ENCODE results near the gene RPS29. TPM values are rescaled to one million over a fixed set of nuclear protein-coding genes. Genes with fewer than 3 reads are reported as not detected.

Gene RPS29
- total and polyA plus RNA-seq, 3 experiments from 2014 or later, result 1,908 to 8,830 (median 2,102) TPM

- H3K4me1 ChIP-seq (ENCODE audit: insufficient read depth, low read length), result no peaks in the 10 kb centered on the region
- peaks cover 0 to 3% (median 0%) of the 10 kb centered on the region in 5 donors for H3K9me3 Mint-ChIP-seq
- no peaks in the 10 kb centered on the region for H3K9me3 ChIP-seq (ENCODE audit: low read length)
- POLR2A ChIA-PET, result no interaction called here
- H3K27me3 ChIP-seq (ENCODE audit: insufficient read depth, low read length, poor library complexity, severe bottlenecking), result no peaks in the 10 kb centered on the region
- H3K36me3 ChIP-seq (ENCODE audit: insufficient read depth, low read length), result no peaks in the 10 kb centered on the region
- no peak overlapping the region for H3K4me3 ChIP-seq (ENCODE audit: low read length)
- no peaks in the 10 kb centered on the region for H3K4me1 Mint-ChIP-seq
- peaks cover 1 to 8% of the 10 kb centered on the region in 2 donors for H3K27me3 Mint-ChIP-seq
- no peak overlapping the region for H3K4me3 Mint-ChIP-seq
- CTCF ChIA-PET, result no interaction called here
- DNase-seq, result no peak
- H3K36me3 Mint-ChIP-seq, result peaks cover 0 to 4% (median 2%) of the 10 kb centered on the region in 3 donors
- no peak overlapping the region for H3K27ac Mint-ChIP-seq
- H3K27ac ChIP-seq (ENCODE audit: low read depth, low read length), result no peak overlapping the region
Measured at GRCh38 chr14:49559979-49560768, 26.0 kb downstream of the RPS29 start.

- H3K27me3 ChIP-seq (ENCODE audit: insufficient read depth, low read length, poor library complexity, severe bottlenecking), result no peaks in the 10 kb centered on the region
- no peak overlapping the region for H3K27ac Mint-ChIP-seq
- H3K36me3 ChIP-seq (ENCODE audit: insufficient read depth, low read length), result no peaks in the 10 kb centered on the region
- H3K4me1 ChIP-seq (ENCODE audit: insufficient read depth, low read length), result no peaks in the 10 kb centered on the region
- no peak overlapping the region for H3K27ac ChIP-seq (ENCODE audit: low read depth, low read length)
- ChIA-PET CTCF (no interaction called here), POLR2A (no interaction called here)
- no peaks in the 10 kb centered on the region for H3K4me1 Mint-ChIP-seq
- H3K4me3 ChIP-seq (ENCODE audit: low read length), result no peak overlapping the region
- H3K27me3 Mint-ChIP-seq, result peaks cover 0 to 3% of the 10 kb centered on the region in 2 donors
- no peak for DNase-seq
- H3K9me3 ChIP-seq (ENCODE audit: low read length), result no peaks in the 10 kb centered on the region
- no peaks in the 10 kb centered on the region for H3K36me3 Mint-ChIP-seq
- no peak overlapping the region for H3K4me3 Mint-ChIP-seq
- no peaks in the 10 kb centered on the region for H3K9me3 Mint-ChIP-seq
Measured at GRCh38 chr14:49553892-49554291, 32.3 kb downstream of the RPS29 start.

- H3K36me3 ChIP-seq (ENCODE audit: insufficient read depth, low read length), result no peaks in the 10 kb centered on the region
- H3K27me3 ChIP-seq (ENCODE audit: insufficient read depth, low read length, poor library complexity, severe bottlenecking), result no peaks in the 10 kb centered on the region
- Mint-ChIP-seq H3K36me3 (no peaks in the 10 kb centered on the region), H3K27ac (no peak overlapping the region), H3K4me1 (no peaks in the 10 kb centered on the region), H3K4me3 (no peak overlapping the region), H3K9me3 (no peaks in the 10 kb centered on the region), H3K27me3 (peaks cover 0 to 3% of the 10 kb centered on the region in 2 donors)
- ChIA-PET CTCF (no interaction called here), POLR2A (no interaction called here)
- no peaks in the 10 kb centered on the region for H3K4me1 ChIP-seq (ENCODE audit: insufficient read depth, low read length)
- H3K27ac ChIP-seq (ENCODE audit: low read depth, low read length), result no peak overlapping the region
- DNase-seq, result no peak
- H3K4me3 ChIP-seq (ENCODE audit: low read length), result no peak overlapping the region
- no peaks in the 10 kb centered on the region for H3K9me3 ChIP-seq (ENCODE audit: low read length)
Measured at GRCh38 chr14:49553106-49553505, 33.1 kb downstream of the RPS29 start.

- H3K9me3 Mint-ChIP-seq, result peaks cover 0 to 1% (median 0%) of the 10 kb centered on the region in 5 donors
- Histone ChIP-seq H3K4me3 (ENCODE audit: low read length) (no peak overlapping the region), H3K9me3 (ENCODE audit: low read length) (no peaks in the 10 kb centered on the region), H3K27me3 (ENCODE audit: insufficient read depth, low read length, poor library complexity, severe bottlenecking) (no peaks in the 10 kb centered on the region), H3K4me1 (ENCODE audit: insufficient read depth, low read length) (no peaks in the 10 kb centered on the region), H3K36me3 (ENCODE audit: insufficient read depth, low read length) (no peaks in the 10 kb centered on the region), H3K27ac (ENCODE audit: low read depth, low read length) (no peak overlapping the region)
- H3K4me1 Mint-ChIP-seq, result no peaks in the 10 kb centered on the region
- peaks cover 0 to 3% of the 10 kb centered on the region in 2 donors for H3K27me3 Mint-ChIP-seq
- POLR2A ChIA-PET, result no interaction called here
- CTCF ChIA-PET, result no interaction called here
- no peak overlapping the region for H3K4me3 Mint-ChIP-seq
- no peak overlapping the region for H3K27ac Mint-ChIP-seq
- no peaks in the 10 kb centered on the region for H3K36me3 Mint-ChIP-seq
- no peak for DNase-seq
Measured at GRCh38 chr14:49551569-49551968, 34.6 kb downstream of the RPS29 start.

- no peak overlapping the region for H3K27ac ChIP-seq (ENCODE audit: low read depth, low read length)
- H3K9me3 Mint-ChIP-seq, result peaks cover 0 to 1% (median 0%) of the 10 kb centered on the region in 5 donors
- no peaks in the 10 kb centered on the region for H3K36me3 ChIP-seq (ENCODE audit: insufficient read depth, low read length)
- H3K4me3 Mint-ChIP-seq, result no peak overlapping the region
- no peak for DNase-seq
- no peak overlapping the region for H3K27ac Mint-ChIP-seq
- CTCF ChIA-PET, result no interaction called here
- H3K27me3 Mint-ChIP-seq, result peaks cover 0 to 3% of the 10 kb centered on the region in 2 donors
- H3K27me3 ChIP-seq (ENCODE audit: insufficient read depth, low read length, poor library complexity, severe bottlenecking), result no peaks in the 10 kb centered on the region
- POLR2A ChIA-PET, result no interaction called here
- no peaks in the 10 kb centered on the region for H3K4me1 ChIP-seq (ENCODE audit: insufficient read depth, low read length)
- no peaks in the 10 kb centered on the region for H3K9me3 ChIP-seq (ENCODE audit: low read length)
- no peaks in the 10 kb centered on the region for H3K36me3 Mint-ChIP-seq
- no peaks in the 10 kb centered on the region for H3K4me1 Mint-ChIP-seq
- no peak overlapping the region for H3K4me3 ChIP-seq (ENCODE audit: low read length)
Measured at GRCh38 chr14:49550286-49551184, 35.6 kb downstream of the RPS29 start.

GRCh38 chr14:49549881-49550280 lies 36.3 kb downstream of the RPS29 start:
- no peaks in the 10 kb centered on the region for H3K4me1 ChIP-seq (ENCODE audit: insufficient read depth, low read length)
- peaks cover 0 to 3% of the 10 kb centered on the region in 2 donors for H3K27me3 Mint-ChIP-seq
- H3K4me3 ChIP-seq (ENCODE audit: low read length), result no peak overlapping the region
- POLR2A ChIA-PET, result no interaction called here
- no peak overlapping the region for H3K27ac Mint-ChIP-seq
- no peaks in the 10 kb centered on the region for H3K36me3 Mint-ChIP-seq
- no peaks in the 10 kb centered on the region for H3K36me3 ChIP-seq (ENCODE audit: insufficient read depth, low read length)
- no peak overlapping the region for H3K27ac ChIP-seq (ENCODE audit: low read depth, low read length)
- no peak overlapping the region for H3K4me3 Mint-ChIP-seq
- H3K9me3 ChIP-seq (ENCODE audit: low read length), result no peaks in the 10 kb centered on the region
- H3K27me3 ChIP-seq (ENCODE audit: insufficient read depth, low read length, poor library complexity, severe bottlenecking), result no peaks in the 10 kb centered on the region
- CTCF ChIA-PET, result no interaction called here
- H3K9me3 Mint-ChIP-seq, result peaks cover 0 to 1% (median 0%) of the 10 kb centered on the region in 5 donors
- no peak for DNase-seq
- no peaks in the 10 kb centered on the region for H3K4me1 Mint-ChIP-seq

GRCh38 chr14:49549446-49549845 lies 36.7 kb downstream of the RPS29 start:
- POLR2A ChIA-PET, result no interaction called here
- Histone ChIP-seq H3K36me3 (ENCODE audit: insufficient read depth, low read length) (no peaks in the 10 kb centered on the region), H3K4me1 (ENCODE audit: insufficient read depth, low read length) (no peaks in the 10 kb centered on the region), H3K27ac (ENCODE audit: low read depth, low read length) (no peak overlapping the region), H3K4me3 (ENCODE audit: low read length) (no peak overlapping the region), H3K27me3 (ENCODE audit: insufficient read depth, low read length, poor library complexity, severe bottlenecking) (no peaks in the 10 kb centered on the region), H3K9me3 (ENCODE audit: low read length) (no peaks in the 10 kb centered on the region)
- DNase-seq, result no peak
- no peaks in the 10 kb centered on the region for H3K4me1 Mint-ChIP-seq
- H3K27me3 Mint-ChIP-seq, result peaks cover 0 to 3% of the 10 kb centered on the region in 2 donors
- no peaks in the 10 kb centered on the region for H3K36me3 Mint-ChIP-seq
- H3K4me3 Mint-ChIP-seq, result no peak overlapping the region
- CTCF ChIA-PET, result no interaction called here
- H3K9me3 Mint-ChIP-seq, result peaks cover 0 to 1% (median 0%) of the 10 kb centered on the region in 5 donors
- H3K27ac Mint-ChIP-seq, result no peak overlapping the region

GRCh38 chr14:49546766-49547165 lies 39.4 kb downstream of the RPS29 start:
- Mint-ChIP-seq H3K4me1 (no peaks in the 10 kb centered on the region), H3K9me3 (peaks cover 0 to 5% (median 0%) of the 10 kb centered on the region in 5 donors), H3K36me3 (peaks cover 0 to 4% (median 0%) of the 10 kb centered on the region in 3 donors), H3K27me3 (peaks cover 2 to 5% of the 10 kb centered on the region in 2 donors), H3K4me3 (no peak overlapping the region), H3K27ac (no peak overlapping the region)
- Histone ChIP-seq H3K27me3 (ENCODE audit: insufficient read depth, low read length, poor library complexity, severe bottlenecking) (no peaks in the 10 kb centered on the region), H3K4me3 (ENCODE audit: low read length) (no peak overlapping the region), H3K36me3 (ENCODE audit: insufficient read depth, low read length) (no peaks in the 10 kb centered on the region), H3K4me1 (ENCODE audit: insufficient read depth, low read length) (no peaks in the 10 kb centered on the region), H3K9me3 (ENCODE audit: low read length) (no peaks in the 10 kb centered on the region), H3K27ac (ENCODE audit: low read depth, low read length) (no peak overlapping the region)
- no peak for DNase-seq
- CTCF ChIA-PET, result no interaction called here
- POLR2A ChIA-PET, result no interaction called here
